HK-2 (cell line): Measurements from ENCODE around the gene C3orf52.

Experiments used
- DNase-seq: peaks from one replicate; pipeline ENCODE4 v3.0.0-alpha.2; 2018; ENCODE audit not compliant: unreplicated experiment

Gene C3orf52

DNA sequence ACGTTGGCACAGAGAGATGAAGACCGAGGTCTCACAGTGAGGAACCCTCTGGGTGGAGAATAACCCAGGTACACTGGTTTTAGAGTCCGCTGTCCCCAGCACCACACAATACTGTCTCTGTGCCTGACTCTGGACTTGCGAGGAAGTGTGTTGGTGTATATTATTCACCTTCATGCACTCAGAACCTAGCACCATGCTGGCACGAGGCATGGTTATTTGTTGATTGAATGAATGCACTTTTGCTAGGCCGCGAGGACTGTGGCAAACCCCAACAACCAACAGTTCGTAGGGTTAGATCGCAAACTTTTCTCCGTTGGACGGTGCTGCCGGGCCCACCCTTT is 484 bp upstream of the C3orf52 start:
- no peak for DNase-seq

DNA sequence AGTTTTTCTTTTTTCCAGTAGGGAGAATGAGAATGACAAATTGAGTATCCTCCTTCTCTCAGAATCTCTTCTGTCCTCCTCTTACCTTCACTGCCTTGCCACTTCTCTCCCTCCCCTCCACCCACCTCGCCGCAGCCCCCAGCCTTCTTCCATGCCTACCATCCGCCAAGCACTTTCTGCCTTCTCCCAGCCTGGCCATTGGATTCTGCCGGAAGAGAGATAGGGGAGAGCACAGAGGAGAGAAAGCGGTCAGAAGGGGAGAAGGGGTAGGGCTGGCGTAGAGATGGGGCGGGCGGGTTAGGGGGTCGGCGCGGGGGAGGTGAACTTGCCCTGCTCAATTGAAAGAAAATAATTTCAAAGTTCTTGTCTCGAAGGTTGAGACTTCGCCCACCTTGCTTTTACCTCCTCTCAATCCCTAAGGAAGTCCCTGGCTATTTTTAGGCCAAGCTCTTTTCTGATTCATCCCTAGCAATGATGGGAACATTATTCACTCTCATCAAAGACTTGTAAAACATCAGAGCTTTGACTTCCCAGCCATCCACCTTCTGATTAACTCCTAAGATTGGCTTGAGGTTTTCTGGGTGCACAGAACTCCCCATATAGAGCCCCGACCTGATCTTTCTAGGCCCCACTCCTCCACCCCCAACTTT is 811 bp downstream of the C3orf52 start:
- peak; percentile 41 for DNase-seq

DNA sequence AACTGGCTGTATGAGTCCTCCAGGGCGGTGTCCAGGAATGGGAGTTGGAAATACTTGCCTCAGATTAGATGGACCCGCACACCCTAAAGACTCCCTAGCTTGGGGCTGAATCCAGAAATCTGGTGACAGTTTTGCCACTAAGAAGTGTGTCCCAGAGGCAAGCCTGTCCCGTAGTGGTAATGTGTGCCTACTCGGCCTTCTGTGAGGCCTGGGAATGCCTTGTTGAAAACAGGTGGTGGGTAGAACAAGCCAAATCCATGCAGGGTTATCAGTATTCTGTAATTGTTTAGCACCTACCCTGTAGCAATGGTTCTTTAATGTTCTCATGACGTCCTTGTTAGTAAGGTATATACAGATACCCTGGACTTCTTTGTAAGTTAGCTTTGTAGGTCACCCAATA is 1.6 kb downstream of the C3orf52 start:
- no peak for DNase-seq

DNA sequence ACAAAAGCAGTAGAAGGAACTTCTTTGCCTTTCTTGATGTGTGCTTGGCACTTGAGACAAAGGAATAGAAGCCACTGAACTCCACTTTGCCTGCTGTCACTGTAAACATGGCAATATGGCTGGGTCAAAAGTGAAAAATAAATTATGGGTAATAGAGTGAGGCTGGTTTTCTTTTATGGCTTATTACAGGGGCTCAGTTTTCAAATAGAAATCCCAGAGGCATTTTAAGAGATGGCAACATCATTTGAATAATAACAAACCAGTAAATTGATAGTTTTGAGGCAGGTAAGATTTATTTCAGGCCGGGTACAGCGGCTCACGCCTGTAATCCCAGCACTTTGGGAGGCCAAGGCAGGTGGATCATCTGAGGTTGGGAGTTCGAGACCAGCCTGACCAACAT is 2.8 kb downstream of the C3orf52 start:
- no peak for DNase-seq

DNA sequence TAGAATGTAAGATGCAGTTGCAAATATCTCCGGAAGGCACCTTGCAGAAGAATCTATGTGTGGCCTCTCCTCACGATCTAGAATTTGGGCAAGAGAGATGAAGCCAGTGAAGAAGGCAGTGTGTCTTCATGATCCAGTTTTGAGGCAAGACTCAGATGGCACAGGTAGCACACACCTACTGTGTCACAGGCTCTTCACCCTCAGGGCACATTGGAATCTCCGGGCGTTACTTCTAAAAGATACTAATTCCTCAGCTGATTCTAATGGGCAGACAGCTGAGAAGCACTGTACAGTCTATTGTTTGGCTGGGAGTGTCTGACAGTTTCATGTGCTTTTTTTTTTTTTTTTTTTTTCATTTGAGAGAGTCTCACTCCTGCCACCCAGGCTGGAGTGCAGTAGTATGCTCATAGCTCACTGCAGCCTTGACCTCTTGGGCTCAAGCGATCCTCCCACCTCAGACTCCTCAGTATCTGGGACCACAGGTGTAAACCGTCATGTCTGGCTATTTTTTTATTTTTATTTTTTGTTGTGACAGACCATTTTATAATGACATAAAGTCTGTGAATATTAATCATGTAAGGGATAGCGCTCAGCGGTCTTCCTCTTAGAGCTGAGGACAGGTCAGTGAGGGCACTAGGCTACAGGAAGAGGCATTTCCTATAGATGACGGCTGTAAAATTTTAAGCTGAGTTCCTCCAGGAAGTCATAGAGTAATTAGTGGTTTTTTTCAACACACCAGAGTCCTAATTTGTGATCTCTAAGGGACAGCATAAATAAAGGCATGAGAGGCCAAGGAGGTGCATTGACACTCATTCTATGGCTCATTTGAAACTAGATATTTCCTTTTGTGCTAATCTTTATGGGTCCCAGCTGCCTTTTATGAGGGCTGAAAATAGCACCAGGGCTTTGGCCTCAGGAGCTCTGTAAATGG is 4.0 kb downstream of the C3orf52 start:
- DNase-seq: no peak

DNA sequence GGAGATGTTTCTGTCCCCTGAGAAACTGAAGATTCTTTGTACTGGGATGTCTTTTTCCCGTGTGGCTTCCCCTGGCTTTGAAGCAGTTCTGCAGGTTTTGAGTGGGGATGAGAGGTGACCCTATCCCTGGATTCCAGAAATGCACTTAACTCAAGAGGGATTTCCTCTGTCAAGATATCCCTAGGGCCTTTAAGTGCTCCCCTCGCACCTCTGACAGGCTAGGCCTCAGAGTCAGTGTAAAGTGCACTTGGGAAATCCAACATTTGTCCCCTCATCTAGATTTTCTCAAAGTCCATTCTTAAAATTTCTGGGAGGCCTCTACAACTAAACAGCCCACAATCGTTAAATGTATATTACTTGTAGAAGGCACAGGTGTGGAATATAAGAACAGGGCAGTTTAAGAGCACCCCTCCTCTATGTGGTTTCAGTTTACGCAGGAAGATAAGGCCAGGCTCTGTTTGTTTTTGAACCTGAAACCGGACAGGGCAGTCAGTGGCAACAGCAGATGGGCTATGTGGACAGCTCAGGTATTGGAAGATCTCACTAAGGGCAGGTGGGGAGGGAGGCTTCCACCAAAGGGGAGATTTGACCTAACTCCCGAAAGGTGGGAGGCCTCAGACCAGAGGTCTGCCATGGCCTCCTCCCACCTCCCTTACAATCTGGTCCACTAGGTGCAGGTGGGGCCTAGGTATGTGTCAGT is 4.8 kb downstream of the C3orf52 start:
- DNase-seq: no peak

DNA sequence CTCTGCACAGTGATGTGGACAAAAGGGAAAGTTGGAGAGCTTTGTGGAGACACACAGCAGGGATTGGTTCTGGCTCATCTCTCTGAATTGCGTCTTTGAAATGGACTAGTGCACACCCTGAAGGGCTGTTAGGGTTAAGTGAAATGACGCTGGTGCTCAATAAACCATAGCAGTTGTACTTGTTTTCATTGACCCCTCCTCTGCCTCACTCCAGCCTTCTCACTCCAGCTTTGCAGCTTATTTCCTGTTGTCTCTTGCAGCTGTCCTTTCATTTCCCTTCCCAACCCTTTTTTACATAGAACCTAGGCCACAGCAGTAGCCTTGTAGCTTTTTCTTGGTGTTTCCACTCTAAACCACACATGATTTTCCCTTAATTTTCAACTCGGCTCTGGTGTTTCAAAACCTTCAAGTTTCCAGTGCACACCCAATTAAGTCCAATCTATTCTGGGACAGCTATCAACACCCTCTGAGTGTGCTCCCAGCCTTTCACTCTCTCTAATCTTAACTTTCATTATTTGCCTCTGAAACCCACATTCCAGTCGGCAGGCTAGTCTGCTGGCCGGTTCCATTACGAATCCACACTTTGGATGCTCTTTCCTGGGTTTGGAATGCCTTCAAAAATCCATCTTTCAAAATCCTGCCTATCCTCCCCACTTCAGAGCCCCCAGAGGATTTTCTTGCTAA is 6.4 kb downstream of the C3orf52 start:
- no peak for DNase-seq

DNA sequence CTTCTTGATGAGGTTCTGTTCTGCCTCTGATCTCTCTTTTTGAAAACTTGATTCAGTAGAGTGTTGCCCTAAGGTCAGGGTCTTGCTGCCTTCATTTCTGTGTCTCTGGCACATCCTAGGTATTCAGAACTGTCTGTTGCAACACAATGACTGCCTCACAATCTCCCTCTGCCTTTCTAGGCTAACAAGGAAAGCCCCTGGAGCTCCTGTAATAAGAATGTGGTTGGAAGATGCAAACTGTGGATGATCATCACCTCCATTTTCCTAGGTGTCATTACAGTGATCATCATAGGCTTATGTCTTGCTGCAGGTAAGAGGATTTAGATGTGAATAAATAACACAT is 7.0 kb downstream of the C3orf52 start:
- DNase-seq: no peak

DNA sequence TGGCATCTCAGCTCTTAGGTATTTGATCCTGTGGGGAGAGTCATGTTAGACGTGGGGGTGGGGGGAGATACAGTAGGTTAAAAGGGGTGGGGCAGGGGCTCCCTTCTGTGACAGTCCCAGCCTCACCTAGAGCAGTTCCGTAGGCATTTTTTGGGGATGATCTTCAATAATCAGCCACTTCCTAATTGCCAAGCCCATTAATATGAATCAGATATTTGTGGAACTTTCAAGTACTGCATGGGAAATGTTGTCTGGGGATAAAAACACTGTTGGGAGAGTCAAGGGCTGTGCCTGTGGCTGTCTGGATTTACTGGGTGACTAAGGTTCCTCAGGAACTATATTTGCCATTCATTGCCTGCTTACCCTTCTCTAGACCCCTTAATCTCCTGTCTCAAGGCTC is 9.5 kb downstream of the C3orf52 start:
- DNase-seq: no peak

DNA sequence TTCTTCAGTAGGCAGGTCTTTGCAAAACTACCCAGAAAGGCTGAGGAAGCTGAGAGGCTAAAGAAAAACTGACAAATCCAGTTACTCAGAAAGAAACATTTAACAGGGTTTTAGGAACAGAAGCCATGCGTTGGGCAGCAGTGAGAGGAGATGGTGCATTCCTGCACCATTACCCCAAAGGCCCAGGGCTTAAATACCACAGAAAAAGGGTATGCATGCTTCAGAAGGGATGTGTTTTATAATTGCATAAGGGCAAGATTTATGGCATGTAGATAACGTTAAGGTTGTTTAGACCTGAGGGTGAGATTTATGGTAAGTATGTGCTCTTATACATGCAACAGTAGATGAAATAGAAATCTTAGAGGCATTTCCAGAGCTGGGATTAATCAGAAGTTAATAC is 10.0 kb downstream of the C3orf52 start:
- no peak for DNase-seq

DNA sequence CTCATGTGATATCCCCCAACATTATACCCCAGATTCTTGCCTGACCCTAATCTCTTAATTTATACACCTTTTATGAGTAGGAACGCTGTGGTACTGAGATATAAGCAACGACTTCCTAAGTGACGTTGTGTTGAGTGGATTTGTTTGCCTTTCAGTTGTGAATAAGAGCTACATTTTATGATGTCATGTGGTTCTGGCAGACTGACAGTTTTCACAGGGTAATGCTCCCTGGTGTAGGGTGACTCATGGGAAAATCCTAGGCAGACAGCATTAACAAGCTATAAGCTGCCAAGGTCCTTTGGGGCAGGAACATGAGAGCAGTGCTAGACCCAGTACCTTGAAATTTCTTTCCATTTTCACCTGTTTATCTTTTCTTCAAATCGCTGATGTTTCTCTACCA is 11.2 kb downstream of the C3orf52 start:
- peak; percentile 69 for DNase-seq

DNA sequence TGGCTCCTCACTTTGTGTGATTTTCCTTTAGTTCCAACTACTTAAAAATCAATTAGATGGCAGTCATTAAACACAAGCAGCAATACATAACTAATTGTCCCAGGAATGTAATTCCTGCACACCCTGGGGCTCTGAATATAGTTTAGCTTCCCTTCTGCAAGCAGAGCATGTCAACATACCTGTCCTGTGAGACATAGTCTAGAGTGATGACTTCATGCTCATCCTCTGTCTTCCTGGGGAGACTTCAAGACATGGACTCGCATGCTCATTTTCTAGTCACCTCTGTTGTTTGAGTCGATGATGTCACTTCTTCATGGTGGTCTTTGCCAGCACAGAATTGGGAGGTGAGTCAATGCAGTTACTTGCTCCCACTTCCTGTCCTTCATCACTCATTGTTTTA is 15.7 kb downstream of the C3orf52 start:
- peak; percentile 63 for DNase-seq

DNA sequence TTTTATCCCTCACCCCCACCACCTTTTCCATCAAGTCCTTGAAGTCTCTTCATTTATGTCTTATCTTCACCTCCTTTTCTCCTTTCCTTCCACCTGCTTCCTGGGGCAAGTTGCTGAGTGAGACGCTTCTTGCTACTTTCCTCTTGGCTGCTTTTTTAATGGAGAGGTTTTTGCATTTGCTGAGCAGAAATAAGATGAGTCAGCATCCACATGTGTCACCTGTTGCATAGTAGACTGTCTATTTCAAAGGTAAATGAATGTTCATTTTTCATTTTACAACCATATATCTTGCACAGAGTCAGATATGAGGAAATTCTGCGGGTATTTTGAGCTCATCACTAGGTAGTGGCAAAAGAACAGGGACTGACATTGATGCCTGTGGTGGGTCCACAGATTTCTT is 18.6 kb downstream of the C3orf52 start:
- no peak for DNase-seq

DNA sequence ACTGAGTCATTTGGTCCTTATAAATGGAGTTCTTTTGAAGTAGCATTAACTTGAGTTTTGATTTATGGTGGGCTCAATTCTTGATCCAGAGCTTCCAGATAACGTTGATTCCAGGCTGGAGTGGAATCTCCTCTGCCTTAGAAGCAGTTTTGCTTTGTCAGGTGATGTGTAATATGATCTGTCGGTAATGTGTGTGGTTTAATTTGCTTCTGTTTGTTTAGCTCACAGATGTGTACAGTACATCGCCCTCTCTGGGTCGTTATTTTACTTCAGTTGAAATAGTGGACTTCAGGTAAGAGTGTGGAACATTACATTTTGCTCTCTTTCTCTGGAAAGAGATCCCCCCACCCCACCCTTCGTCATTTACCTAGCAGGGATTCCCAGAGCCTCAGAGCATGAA is 23.1 kb downstream of the C3orf52 start:
- no peak for DNase-seq

DNA sequence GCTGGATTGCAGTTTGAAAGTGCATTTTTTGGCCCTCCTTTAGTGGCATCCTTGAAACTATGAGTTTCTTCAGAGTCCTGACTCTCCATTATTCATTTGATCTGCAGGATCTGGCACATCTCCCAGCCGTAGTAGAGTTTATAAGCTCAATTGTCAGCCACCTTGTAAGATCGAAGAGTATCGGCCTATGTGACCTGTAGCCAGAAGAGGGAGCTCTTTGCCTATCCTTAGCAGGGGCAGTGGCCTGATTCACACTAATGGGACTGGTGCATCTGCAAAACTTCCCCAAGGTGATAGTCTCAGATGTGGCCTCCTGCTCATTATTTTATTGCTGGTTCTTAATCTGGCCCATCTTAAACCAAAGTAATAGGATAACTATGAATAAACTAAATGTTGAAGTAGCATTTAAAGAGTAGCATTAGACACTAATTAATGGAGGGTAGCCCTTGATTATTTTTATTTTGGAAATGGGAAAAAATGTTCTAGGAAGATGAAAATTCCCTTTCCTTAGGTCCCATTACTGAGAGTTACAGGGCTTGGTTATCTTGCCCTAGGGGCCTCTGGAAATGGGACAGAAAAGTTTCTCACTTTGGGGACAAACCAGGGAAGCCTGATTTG is 25.7 kb downstream of the C3orf52 start:
- DNase-seq: peak; percentile 49

DNA sequence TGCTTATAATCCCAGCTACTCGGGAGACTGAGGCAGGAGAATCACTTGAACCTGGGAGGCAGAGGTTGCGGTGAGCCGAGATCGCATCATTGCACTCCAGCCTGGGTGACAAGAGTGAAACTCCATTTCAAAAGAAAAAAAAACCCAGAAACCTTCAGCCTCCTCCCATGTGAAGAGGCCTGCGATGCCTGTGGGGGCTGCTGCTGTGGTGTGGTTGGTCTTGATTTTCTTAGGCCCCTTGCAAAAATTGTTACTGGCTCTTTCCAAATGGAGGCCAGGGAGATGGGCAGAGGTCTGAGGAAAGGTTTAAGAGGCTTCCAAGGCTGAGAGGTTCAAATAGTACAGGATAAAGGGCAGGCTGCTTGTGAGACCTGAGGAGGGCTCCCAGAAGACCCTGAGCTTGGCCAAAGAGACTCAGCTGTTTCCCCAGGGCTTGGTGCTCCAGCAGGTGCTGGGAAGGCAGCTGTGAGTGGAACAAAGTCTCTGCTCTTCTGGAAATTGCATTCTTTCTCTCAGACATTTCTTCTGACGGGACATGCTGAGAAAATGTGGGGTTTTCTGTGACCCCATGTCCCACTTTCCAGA is 28.5 kb downstream of the C3orf52 start:
- DNase-seq: no peak

DNA sequence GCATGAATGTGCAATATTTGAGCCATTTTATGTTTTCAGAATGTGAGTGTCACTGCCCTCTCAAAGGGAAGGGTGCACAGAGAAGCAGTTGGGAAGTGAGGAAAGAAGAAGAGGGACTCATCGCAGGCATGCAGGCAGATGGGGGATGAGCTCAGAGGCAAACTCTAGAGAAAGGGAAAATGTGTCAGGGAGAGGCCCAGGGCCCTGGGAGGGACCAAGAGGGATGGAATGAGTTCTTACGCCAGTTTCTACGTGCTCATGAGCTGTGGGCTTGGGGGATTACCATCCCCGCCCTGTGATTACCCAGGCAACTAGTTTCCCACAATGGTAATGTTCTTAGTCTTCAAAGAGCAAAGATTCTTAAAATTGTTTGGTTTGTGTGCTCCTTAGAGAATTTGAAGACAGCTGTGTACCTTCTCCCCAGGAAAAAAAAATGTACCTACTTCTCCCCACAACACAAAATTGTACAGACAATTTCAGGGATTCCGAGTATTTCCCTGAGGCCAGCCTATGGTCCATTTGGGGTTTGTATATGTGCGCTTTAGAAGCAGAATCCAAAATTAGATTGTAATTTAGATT is 29.1 kb downstream of the C3orf52 start:
- DNase-seq: no peak

DNA sequence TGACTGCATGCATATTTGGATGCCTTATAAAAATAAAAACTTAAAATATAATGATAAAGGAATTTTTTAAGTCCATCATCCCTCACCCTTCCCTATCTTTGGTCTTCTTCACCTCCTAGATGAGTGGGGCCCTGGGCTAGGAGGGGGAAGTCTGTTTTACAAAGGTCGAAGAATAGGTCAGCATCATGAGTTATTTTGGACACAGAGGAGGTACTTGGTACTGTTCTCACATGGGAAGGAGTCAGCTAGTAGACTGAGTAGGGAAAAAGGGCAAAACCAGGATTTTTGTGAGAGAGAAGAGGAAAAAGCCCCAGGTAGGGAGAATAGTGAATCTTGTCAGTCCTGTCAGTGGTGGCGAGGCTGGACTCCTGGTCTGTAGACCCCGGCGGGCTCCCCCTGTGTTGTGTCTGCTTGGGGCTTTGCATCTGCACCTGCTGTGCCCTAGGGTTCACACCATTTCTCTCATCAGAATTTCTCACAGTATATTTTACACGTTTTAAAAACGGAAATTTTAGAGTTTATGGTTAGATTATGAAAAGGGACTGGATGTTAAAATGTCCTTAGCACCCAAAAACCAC is 29.7 kb downstream of the C3orf52 start:
- DNase-seq: no peak

DNA sequence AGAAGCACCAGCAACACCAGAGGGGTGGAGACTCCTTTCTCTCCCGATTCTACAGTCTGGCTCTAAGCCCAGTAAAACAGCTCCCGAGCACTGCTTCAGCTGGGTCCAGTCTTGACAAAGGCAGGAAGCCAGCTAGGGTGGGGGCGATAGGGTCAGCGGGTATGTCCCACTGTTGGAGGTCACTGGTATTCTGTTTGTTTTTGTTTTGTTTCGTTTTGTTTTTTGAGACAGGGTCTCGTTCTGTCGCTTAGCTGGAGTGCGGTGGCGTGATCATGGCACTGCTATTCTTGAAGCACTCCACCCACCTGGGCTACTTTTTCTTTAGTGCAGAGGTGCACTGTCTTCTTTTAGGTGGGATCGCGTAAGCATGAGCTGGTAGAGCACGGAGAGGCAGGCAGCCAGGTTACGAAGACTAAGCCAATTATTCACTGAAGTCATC is 30.6 kb downstream of the C3orf52 start:
- DNase-seq: no peak

DNA sequence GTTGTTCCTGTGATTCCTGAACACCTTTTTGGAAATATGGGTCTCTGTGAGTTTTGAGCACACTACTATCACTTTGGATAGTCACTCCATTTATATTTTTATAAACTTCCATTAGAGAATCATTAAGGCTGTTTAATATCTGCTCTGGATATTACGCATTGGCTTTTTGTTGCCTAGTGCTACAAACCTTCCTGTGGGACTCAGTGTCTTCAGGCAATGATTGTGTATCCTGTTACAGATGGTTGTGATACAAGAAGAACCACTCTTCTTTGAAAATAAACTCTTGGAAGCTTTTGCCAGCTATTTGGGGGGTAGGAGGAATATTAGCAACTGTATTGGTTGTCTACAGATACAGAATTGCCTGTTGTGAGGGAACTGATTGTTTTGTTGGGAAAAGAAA is 31.2 kb downstream of the C3orf52 start:
- no peak for DNase-seq
